ENCODE measurements around the gene LAMA1. TPM values are rescaled to one million over a fixed set of nuclear protein-coding genes. Genes with fewer than 3 reads are reported as not detected.

Gene LAMA1
- total RNA-seq, 1 donor from 2014 or later: 91.4 TPM

DNA sequence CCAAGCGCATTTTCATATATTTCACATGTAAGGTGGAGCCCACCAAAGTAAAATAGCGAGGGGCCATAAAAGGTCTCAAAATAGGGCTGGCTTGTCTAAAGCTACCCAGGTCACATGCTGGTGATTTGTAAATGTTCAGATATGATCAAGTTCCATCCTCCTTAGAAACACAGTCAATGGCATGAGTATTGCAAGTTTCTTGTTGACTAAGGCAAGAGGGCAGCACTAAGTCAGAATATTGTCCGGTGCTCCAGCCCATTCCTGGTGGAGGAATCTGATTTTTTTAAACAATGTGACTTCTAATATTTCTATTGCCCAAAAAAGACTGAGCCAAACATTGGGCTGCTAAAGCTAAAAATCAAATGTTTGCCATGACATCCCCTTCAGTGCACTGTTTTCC, 85.1 kb downstream of the LAMA1 start:
- no peaks in the 10 kb centered on the region for H3K27me3 Mint-ChIP-seq (ENCODE audit: low read depth)
- H3K4me3 Mint-ChIP-seq: no peak overlapping the region
- no peak overlapping the region for H3K27ac Mint-ChIP-seq
- H3K36me3 Mint-ChIP-seq: peaks cover 28% of the 10 kb centered on the region
- H3K9me3 Mint-ChIP-seq: no peaks in the 10 kb centered on the region
- peaks cover 6% of the 10 kb centered on the region for H3K4me1 Mint-ChIP-seq
- TF ChIP-seq CTCF (IDR thresholded peaks at IDR 0.05; ENCODE audit: unreplicated experiment): no peak
- DNase-seq (ENCODE audit: low spot score in 2 of 2, unreplicated experiment in 2 of 2): no peak

DNA sequence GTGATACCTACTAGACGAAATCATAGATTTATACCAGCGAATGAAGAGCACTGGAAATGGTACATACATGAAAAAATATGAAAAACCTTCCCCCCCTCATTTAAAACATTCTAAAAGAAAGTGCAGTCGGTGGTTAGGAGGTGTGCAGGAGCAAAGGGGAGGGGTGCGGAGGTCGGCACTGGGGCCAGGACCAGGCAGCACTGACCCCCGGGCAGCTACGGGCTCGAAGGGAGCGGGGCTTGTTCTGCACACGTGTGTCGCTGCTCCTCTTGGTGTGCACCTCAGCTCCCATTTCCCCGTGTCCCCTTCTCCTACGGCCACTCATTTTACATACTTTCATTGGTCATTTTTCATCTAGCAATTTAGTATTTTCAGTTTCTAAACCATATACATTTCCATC, 89.0 kb downstream of the LAMA1 start:
- no peaks in the 10 kb centered on the region for H3K9me3 Mint-ChIP-seq
- TF ChIP-seq CTCF (IDR thresholded peaks at IDR 0.05; ENCODE audit: unreplicated experiment): no peak
- H3K4me1 Mint-ChIP-seq: no peaks in the 10 kb centered on the region
- H3K4me3 Mint-ChIP-seq: no peak overlapping the region
- H3K36me3 Mint-ChIP-seq: peaks cover 35% of the 10 kb centered on the region
- DNase-seq (ENCODE audit: low spot score in 2 of 2, unreplicated experiment in 2 of 2): no peak
- H3K27ac Mint-ChIP-seq: no peak overlapping the region
- no peaks in the 10 kb centered on the region for H3K27me3 Mint-ChIP-seq (ENCODE audit: low read depth)

GRCh38 chr18:7025194-7025593, 92.4 kb downstream of the LAMA1 start:
- no peak overlapping the region for H3K27ac Mint-ChIP-seq
- H3K4me1 Mint-ChIP-seq: no peaks in the 10 kb centered on the region
- H3K27me3 Mint-ChIP-seq (ENCODE audit: low read depth): no peaks in the 10 kb centered on the region
- no peak overlapping the region for H3K4me3 Mint-ChIP-seq
- H3K36me3 Mint-ChIP-seq: peaks cover 28% of the 10 kb centered on the region
- no peak for DNase-seq (ENCODE audit: low spot score in 2 of 2, unreplicated experiment in 2 of 2)
- TF ChIP-seq CTCF (IDR thresholded peaks at IDR 0.05; ENCODE audit: unreplicated experiment): no peak
- no peaks in the 10 kb centered on the region for H3K9me3 Mint-ChIP-seq

DNA sequence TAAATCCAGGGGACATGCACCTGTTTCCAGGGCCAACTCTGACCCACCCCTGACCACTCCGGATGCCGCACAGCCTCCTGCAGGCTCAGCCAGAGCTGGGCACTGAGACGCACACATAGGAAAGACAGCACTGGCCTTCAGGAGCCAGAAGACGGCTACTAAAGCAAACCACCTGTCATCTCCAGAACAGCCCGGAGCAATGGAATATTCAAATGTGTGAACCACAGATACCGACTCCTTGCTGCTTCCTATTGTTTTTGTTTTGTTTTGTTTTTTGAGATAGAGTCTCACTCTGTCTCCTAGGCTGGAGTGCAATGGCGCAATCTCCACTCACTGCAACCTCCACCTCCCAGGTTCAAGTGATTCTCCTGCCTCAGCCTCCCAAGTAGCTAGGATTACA, 94.0 kb downstream of the LAMA1 start:
- H3K4me3 Mint-ChIP-seq: no peak overlapping the region
- no peaks in the 10 kb centered on the region for H3K9me3 Mint-ChIP-seq
- H3K36me3 Mint-ChIP-seq: peaks cover 34% of the 10 kb centered on the region
- H3K27ac Mint-ChIP-seq: no peak overlapping the region
- no peaks in the 10 kb centered on the region for H3K4me1 Mint-ChIP-seq
- no peaks in the 10 kb centered on the region for H3K27me3 Mint-ChIP-seq (ENCODE audit: low read depth)
- DNase-seq (ENCODE audit: low spot score in 2 of 2, unreplicated experiment in 2 of 2): no peak
- TF ChIP-seq CTCF (IDR thresholded peaks at IDR 0.05; ENCODE audit: unreplicated experiment): no peak

DNA sequence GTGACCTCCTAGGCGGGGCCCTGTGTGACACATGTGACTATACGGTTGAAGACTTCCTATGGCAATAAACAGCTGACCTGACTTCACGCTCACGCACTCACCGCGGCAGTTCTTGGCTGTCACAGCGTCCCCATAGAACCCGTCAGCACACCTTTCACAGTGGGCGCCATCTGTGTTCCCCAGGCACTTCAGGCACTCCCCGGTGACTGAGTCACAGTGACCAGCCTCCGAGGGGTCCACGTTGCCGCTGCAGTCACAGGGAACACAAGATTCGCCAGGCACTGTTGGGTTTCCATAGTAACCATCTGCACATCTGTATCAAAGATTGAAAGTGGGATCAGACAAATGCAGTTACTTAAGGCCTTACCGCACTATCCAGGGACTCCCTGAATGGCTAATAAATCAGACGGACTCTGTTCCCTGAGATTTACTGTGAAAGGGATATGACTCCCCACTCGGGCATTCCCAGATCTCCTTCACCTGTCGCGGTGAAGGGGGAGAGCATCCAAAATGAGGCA, 94.5 kb downstream of the LAMA1 start:
- H3K27ac Mint-ChIP-seq: no peak overlapping the region
- H3K4me3 Mint-ChIP-seq: no peak overlapping the region
- no peaks in the 10 kb centered on the region for H3K4me1 Mint-ChIP-seq
- DNase-seq (ENCODE audit: low spot score in 2 of 2, unreplicated experiment in 2 of 2): no peak
- H3K36me3 Mint-ChIP-seq: peaks cover 35% of the 10 kb centered on the region
- TF ChIP-seq CTCF (IDR thresholded peaks at IDR 0.05; ENCODE audit: unreplicated experiment): no peak
- H3K9me3 Mint-ChIP-seq: no peaks in the 10 kb centered on the region
- no peaks in the 10 kb centered on the region for H3K27me3 Mint-ChIP-seq (ENCODE audit: low read depth)
